Lower lobe of right lung (tissue), 2 donors: ENCODE measurements around the gene TPK1. TPM values are rescaled to one million over a fixed set of nuclear protein-coding genes. Genes with fewer than 3 reads are reported as not detected.

Experiments used
- ATAC-seq, 2 donors: fragments of 200-7000 bp; cut with Tn5 transposase; one replicate each; pipeline ENCODE4 v1.9.1; 2020 to 2022; ENCODE audit warnings: mild to moderate bottlenecking in 2 of 2, moderate library complexity in 2 of 2
- DNase-seq: peaks from one replicate; pipeline ENCODE4 v3.0.0-alpha.2; 2020
- H3K27ac ChIP-seq: fragments of 200-600 bp; one replicate; pipeline ENCODE4 v1.8.0; 2022
- H3K27me3 ChIP-seq: fragments of 200-600 bp; one replicate; pipeline ENCODE4 v1.8.0; 2022; ENCODE audit warnings: low read depth
- H3K36me3 ChIP-seq: fragments of 200-600 bp; one replicate; pipeline ENCODE4 v1.8.0; 2022; ENCODE audit warnings: mild to moderate bottlenecking
- H3K4me1 ChIP-seq: fragments of 200-600 bp; one replicate; pipeline ENCODE4 v1.8.0; 2022
- H3K4me3 ChIP-seq: fragments of 200-600 bp; one replicate; pipeline ENCODE4 v1.8.0; 2022; ENCODE audit warnings: mild to moderate bottlenecking
- H3K9me3 ChIP-seq: fragments of 200-600 bp; one replicate; pipeline ENCODE4 v1.8.0; 2022
- intact Hi-C: fragments of 100-400 bp; cut with DNase I; formaldehyde crosslinking; loops from one replicate; pipeline ENCODE4 v1.11.0; 2022
- total RNA-seq: library from RNA; stranded (reverse); fragmentation: NEBNext Ultra II Directional; extraction: Animal tissue kit (Norgen Biotek cat#: 25700); gene quantifications from one replicate; pipeline ENCODE4 v1.2.1, GENCODE V29; 2021
- TF ChIP-seq, protein P1 (sequence below): fragments of 200-600 bp; IDR thresholded peaks from one replicate; pipeline ENCODE4 v1.8.0; 2022; ENCODE audit warnings: antibody characterized with exemption, mild to moderate bottlenecking
- donor health status: DM: no; HTN: yes; CAD: no; lungs with severe emphysema.

TPK1 gene
- total RNA-seq, 1 donor from 2014 or later = 9.0 TPM

DNA sequence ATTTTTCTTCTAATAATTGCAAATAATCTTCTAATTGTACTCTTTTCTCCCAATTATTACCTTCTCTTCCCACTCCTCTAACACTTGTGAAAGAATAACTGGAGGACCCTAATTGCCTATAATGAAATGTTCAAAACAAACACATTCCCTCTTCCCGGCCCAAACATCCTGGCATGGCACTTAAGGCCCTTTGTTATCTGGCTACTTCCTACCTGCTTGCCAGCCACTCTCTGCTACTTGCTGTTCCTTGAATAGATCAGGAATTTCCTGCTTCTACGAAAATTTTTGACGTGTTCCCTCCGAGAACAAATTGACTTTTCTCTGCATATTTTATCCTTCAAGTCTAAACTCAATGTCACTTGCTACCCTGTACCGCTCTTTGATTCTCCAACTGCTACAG lies 376.2 kb downstream of the TPK1 start:
- Histone ChIP-seq H3K9me3 (no peaks in the 10 kb centered on the region), H3K36me3 (no peaks in the 10 kb centered on the region), H3K4me3 (no peak overlapping the region), H3K4me1 (no peaks in the 10 kb centered on the region), H3K27ac (no peak overlapping the region), H3K27me3 (no peaks in the 10 kb centered on the region)
- ATAC-seq (no peak), DNase-seq (no peak)
- intact Hi-C loops = no loop called here
- TF ChIP-seq, protein P1, sequence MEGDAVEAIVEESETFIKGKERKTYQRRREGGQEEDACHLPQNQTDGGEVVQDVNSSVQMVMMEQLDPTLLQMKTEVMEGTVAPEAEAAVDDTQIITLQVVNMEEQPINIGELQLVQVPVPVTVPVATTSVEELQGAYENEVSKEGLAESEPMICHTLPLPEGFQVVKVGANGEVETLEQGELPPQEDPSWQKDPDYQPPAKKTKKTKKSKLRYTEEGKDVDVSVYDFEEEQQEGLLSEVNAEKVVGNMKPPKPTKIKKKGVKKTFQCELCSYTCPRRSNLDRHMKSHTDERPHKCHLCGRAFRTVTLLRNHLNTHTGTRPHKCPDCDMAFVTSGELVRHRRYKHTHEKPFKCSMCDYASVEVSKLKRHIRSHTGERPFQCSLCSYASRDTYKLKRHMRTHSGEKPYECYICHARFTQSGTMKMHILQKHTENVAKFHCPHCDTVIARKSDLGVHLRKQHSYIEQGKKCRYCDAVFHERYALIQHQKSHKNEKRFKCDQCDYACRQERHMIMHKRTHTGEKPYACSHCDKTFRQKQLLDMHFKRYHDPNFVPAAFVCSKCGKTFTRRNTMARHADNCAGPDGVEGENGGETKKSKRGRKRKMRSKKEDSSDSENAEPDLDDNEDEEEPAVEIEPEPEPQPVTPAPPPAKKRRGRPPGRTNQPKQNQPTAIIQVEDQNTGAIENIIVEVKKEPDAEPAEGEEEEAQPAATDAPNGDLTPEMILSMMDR = no peak

DNA sequence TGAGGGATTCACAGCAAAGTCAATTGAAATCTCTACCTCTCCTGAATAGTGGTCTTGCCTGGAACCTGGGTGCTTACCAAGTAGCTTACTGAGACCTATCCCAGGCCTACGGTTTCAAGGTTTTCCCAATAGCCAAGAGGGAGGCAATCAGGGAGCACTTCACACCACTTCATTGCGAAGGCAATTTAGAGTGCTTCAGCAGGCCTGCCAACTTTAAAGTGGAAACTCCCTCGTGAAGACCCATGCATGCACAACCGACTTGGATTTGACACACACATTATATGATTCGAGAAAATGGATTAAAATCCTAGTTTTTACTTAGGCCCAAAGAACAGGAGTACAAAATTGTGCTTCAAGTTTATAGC lies 380.8 kb downstream of the TPK1 start:
- peak in 1 of 2 donors; percentile 36 for ATAC-seq
- intact Hi-C loops = no loop called here
- DNase-seq = no peak
- Histone ChIP-seq H3K4me1 (no peaks in the 10 kb centered on the region), H3K27me3 (no peaks in the 10 kb centered on the region), H3K27ac (no peak overlapping the region), H3K36me3 (no peaks in the 10 kb centered on the region), H3K9me3 (no peaks in the 10 kb centered on the region), H3K4me3 (no peak overlapping the region)
- TF ChIP-seq, protein P1 = no peak

DNA sequence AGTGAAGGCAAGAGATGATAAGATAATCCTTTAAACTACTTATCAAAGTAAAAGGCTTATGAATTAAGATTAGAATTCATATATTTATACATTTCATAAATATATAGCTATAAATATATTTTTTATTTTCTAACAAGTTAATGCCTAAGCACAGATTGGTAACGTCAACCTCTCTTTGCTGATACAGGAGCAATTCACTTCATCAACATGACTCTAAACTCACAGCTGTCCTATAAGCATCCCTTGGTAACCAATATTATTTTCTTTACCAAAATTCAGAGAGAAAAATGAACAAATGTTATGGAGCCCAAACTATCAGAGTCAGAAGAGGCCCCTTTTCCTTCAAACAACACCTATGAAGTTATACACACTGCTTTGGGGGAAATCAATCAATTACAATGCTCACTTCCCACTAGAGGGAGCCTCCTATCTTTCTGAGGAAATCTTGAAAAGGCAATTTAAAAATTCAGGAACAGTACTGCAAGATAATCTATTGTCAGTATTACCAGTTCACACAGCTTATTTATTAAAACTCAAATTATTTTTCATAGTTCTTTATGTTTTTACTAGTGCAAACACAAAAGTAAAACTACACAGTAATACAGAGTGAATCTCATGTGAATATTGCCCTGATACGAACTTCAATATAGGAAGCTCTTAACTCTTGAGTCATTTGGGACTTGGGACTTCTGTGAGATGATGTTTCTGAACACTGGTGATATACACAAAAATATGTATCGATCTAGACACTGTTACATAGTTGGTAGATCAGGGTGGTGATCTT lies 381.4 kb downstream of the TPK1 start:
- DNase-seq (no peak), ATAC-seq (no peak)
- Histone ChIP-seq H3K27me3 (no peaks in the 10 kb centered on the region), H3K4me3 (no peak overlapping the region), H3K4me1 (no peaks in the 10 kb centered on the region), H3K27ac (no peak overlapping the region), H3K9me3 (no peaks in the 10 kb centered on the region), H3K36me3 (no peaks in the 10 kb centered on the region)
- TF ChIP-seq, protein P1 = peak; percentile 26
- intact Hi-C loops = no loop called here

DNA sequence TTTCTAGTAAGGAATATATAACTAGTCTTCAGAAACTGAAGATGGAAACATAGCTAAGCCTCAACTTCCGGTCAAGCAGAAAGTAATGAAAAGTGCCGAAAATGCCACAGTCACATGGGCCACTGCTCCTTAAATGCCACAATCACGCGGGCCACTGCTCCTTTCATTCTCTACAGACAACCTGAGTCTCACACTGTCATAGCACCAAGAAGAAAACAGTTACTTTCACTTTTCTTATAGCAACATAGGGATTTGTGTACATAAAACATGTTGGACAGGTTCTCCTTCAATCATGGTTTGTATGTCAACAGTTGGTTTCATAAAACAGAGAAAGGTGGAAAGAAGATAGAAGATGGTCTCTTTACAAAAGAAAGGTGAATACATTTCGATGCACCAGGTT lies 383.8 kb downstream of the TPK1 start:
- DNase-seq (no peak), ATAC-seq (no peak)
- Histone ChIP-seq H3K36me3 (no peaks in the 10 kb centered on the region), H3K4me3 (no peak overlapping the region), H3K9me3 (no peaks in the 10 kb centered on the region), H3K27ac (no peak overlapping the region), H3K4me1 (no peaks in the 10 kb centered on the region), H3K27me3 (no peaks in the 10 kb centered on the region)
- intact Hi-C loops = no loop called here
- TF ChIP-seq, protein P1 = no peak

DNA sequence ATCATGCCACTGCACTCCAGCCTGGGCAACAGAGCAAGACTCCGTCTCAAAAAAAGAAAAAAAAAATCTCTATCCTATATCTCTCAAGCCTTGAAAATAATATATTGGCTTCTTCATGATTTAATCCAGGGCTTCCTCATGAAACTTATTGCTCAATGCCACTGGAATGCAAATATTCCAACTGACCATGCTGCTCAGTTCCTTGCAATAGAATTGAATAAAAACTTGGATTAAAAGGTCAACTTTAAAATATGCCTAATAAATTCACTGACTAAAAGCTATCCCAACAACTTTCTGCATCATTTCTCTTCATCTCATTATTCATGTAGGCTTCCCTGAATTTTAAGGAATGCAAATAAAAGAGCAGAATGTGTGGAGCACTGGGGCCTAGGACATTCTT lies 390.3 kb downstream of the TPK1 start:
- Histone ChIP-seq H3K36me3 (no peaks in the 10 kb centered on the region), H3K27ac (no peak overlapping the region), H3K4me1 (no peaks in the 10 kb centered on the region), H3K4me3 (no peak overlapping the region), H3K9me3 (no peaks in the 10 kb centered on the region), H3K27me3 (no peaks in the 10 kb centered on the region)
- DNase-seq (no peak), ATAC-seq (no peak)
- TF ChIP-seq, protein P1 = no peak
- intact Hi-C loops = no loop called here
